Psoas muscle (tissue), 8 donors: ENCODE data around the gene TSC1. TPM values are rescaled to one million over a fixed set of nuclear protein-coding genes. Genes with fewer than 3 reads are reported as not detected.

Experiments
- ATAC-seq, 4 donors: fragments of 200-7000 bp; cut with Tn5 transposase; one replicate each; pipeline ENCODE4 v1.9.1; 2020; ENCODE audit warnings: moderate library complexity in 3 of 4, mild to moderate bottlenecking in 2 of 4
- DNase-seq, 2 donors: peaks; one replicate each; pipeline ENCODE4 v3.0.0-alpha.2; 2020
- H3K27ac ChIP-seq: fragments of 200-600 bp; one replicate; pipeline ENCODE4 v1.8.0; 2022
- H3K27me3 ChIP-seq, 3 donors: fragments of 200-600 bp in 1 of 3; one replicate each; pipeline versions ENCODE4 v1.6.1 to v1.8.0; 2013 to 2022; ENCODE audit warnings: low read length in 2 of 3, mild to moderate bottlenecking in 2 of 3, moderate library complexity in 1 of 3; ENCODE audit not compliant: insufficient read depth in 3 of 3
- H3K36me3 ChIP-seq, 2 donors: fragments of 200-600 bp in 1 of 2; one replicate each; pipeline versions ENCODE4 v1.6.1 to v1.8.0; 2013 to 2022; ENCODE audit warnings: low read depth in 1 of 2, mild to moderate bottlenecking in 1 of 2, moderate library complexity in 1 of 2; ENCODE audit not compliant: insufficient read depth in 1 of 2
- H3K4me1 ChIP-seq: fragments of 200-600 bp; one replicate; pipeline ENCODE4 v1.8.0; 2022
- H3K4me3 ChIP-seq: fragments of 200-600 bp; one replicate; pipeline ENCODE4 v1.8.0; 2022; ENCODE audit warnings: mild to moderate bottlenecking
- H3K9me3 ChIP-seq: fragments of 200-600 bp; one replicate; pipeline ENCODE4 v1.8.0; 2022
- whole genome bisulfite sequencing, 3 donors: extraction: QIAGEN DNeasy Blood & Tissue Kit; methylation state at CpG; one replicate each; pipeline versions ENCODE4 v1.1.6 to v1.1.7; 2013; 5-methylcytosine and 5-hydroxymethylcytosine counted together
- intact Hi-C, 2 donors: fragments of 100-400 bp; cut with DNase I; formaldehyde crosslinking; loops; one replicate each; pipeline versions ENCODE4 v1.11.0 to v1.14.2; 2022
- polyA plus RNA-seq, 3 donors: library from polyadenylated mRNA; stranded (reverse); fragments of 200-250 nt; gene quantifications; one replicate each; pipeline ENCODE4 v1.2.3, GENCODE V29; 2013
- total RNA-seq, 4 donors: library from RNA; stranded (reverse); fragmentation: NEBNext Ultra II Directional in 2 of 4; extraction: Animal tissue kit (Norgen Biotek cat#: 25700) in 2 of 4; gene quantifications; one replicate each; pipeline versions ENCODE4 v1.2.1 to v1.2.4, GENCODE V29; 2021 to 2023
- TF ChIP-seq, protein P1 (sequence below): fragments of 200-600 bp; IDR thresholded peaks from one replicate; pipeline ENCODE4 v1.8.0; 2022; ENCODE audit warnings: antibody characterized with exemption
- donor health status: healthy with polysubstance abuse.
- donor health status: DM: no; HTN: no; CAD: no; lungs with moderate emphysema.
- donor health status: Bipolar disorder and iron deficiency.
- donor health status: healthy.
- donor health status: DM: yes; HTN: yes; CAD: no.
- donor health status: DM: no; HTN: no; CAD: no.
- donor health status: DM: no; HTN: no; CAD: no.
- donor health status: DM: yes; HTN: yes; CAD: no.

Gene TSC1
- total and polyA plus RNA-seq, 7 donors: 13.1 to 38.4 (median 26.8) TPM

DNA sequence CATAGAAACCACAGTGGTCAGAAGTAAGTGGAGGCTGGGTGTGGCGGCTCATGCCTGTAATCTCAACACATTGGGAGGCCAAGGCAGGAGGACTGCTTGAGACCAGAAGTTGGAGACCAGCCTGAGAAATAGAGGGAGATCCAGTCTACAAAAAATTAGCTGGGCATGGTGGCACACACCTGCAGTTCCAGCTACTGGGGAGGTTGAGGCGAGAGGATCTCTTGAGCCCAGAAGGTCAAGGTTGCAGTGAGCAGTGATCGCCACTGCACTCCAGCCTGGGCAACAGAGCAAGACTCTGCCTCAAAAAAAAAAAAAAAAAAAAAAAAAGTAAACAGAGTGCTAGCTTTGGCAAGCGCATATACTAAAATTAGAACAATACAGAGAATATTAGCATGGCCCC is 90.9 kb downstream of the TSC1 start:
- TF ChIP-seq, protein P1, sequence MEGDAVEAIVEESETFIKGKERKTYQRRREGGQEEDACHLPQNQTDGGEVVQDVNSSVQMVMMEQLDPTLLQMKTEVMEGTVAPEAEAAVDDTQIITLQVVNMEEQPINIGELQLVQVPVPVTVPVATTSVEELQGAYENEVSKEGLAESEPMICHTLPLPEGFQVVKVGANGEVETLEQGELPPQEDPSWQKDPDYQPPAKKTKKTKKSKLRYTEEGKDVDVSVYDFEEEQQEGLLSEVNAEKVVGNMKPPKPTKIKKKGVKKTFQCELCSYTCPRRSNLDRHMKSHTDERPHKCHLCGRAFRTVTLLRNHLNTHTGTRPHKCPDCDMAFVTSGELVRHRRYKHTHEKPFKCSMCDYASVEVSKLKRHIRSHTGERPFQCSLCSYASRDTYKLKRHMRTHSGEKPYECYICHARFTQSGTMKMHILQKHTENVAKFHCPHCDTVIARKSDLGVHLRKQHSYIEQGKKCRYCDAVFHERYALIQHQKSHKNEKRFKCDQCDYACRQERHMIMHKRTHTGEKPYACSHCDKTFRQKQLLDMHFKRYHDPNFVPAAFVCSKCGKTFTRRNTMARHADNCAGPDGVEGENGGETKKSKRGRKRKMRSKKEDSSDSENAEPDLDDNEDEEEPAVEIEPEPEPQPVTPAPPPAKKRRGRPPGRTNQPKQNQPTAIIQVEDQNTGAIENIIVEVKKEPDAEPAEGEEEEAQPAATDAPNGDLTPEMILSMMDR: no peak
- H3K27me3 ChIP-seq: peaks cover 0 to 18% (median 0%) of the 10 kb centered on the region in 3 donors
- no peak overlapping the region for H3K27ac ChIP-seq
- H3K36me3 ChIP-seq: no peaks in the 10 kb centered on the region
- no peak overlapping the region for H3K4me3 ChIP-seq
- H3K9me3 ChIP-seq: no peaks in the 10 kb centered on the region
- intact Hi-C loops: no loop called here
- 95 to 97% (median 96%) methylated on average over 4 of the region's 4 CpGs for WGBS, 3 donors
- ATAC-seq: no peak
- no peaks in the 10 kb centered on the region for H3K4me1 ChIP-seq
- no peak for DNase-seq

DNA sequence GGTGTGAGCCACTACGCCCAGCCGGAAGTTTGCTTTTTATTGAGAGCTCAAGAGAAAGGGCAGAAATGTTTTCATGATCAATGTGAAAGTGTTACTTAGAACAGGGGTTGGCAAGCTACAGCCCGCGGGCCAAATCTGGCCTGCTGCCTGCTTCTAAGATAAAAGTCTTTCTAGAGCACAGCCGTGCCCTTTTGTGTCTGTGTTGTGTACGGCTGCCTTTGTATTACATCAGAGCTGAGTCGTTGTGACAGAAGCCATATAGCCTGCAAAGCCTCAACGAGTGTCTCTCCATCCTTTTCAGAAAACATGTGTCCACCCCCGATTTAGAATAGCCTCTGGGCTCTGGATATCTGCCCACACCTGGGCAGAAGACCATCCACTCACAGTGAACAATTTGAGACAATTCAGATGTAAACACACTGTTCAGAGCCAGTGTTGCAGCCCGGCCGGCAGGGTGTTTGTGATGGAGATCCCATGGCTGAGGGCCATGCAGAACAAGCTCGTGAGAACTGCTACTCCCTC is 95.2 kb downstream of the TSC1 start:
- DNase-seq: no peak
- no peaks in the 10 kb centered on the region for H3K9me3 ChIP-seq
- no peaks in the 10 kb centered on the region for H3K4me1 ChIP-seq
- H3K27me3 ChIP-seq: peaks cover 0 to 10% (median 0%) of the 10 kb centered on the region in 3 donors
- ATAC-seq: no peak
- 54 to 63% (median 58%) methylated on average over 12 of the region's 12 CpGs for WGBS, 3 donors
- H3K27ac ChIP-seq: no peak overlapping the region
- H3K4me3 ChIP-seq: no peak overlapping the region
- intact Hi-C loops: no loop called here
- TF ChIP-seq, protein P1: no peak
- H3K36me3 ChIP-seq: no peaks in the 10 kb centered on the region

DNA sequence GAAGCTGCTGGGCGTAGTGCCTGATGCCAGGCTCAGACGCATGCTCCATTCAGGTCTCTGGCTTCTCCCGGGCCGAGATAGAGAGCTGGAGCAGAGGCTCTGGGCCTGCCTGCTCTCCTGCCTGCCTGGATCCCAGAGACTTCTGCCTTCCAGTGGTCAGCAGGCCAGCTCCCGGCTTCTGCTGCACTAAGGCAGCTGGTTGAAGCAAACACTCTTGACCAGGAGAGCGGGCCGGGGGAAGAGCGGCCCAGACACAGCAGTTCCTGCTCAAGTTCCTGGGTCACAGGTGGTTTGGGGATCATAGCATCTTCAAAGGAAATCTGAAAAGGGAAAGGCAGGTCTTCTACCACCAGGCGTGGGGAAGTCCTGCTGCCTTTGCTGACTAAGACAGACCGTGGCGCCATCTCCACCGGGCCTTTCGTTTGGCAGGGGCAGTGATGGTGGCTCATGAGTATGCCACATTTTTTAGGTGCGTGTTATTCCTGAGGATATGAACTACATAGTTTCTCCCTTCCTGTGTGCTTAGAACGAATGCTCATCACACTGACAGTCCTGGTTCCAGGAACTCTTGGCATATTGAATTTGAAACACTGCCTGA is 97.4 kb downstream of the TSC1 start:
- Histone ChIP-seq H3K9me3 (no peaks in the 10 kb centered on the region), H3K27ac (no peak overlapping the region), H3K4me3 (no peak overlapping the region), H3K27me3 (peaks cover 0 to 10% (median 0%) of the 10 kb centered on the region in 3 donors), H3K4me1 (no peaks in the 10 kb centered on the region), H3K36me3 (no peaks in the 10 kb centered on the region)
- DNase-seq: peak in 1 of 2 donors; percentile 33
- no peak for ATAC-seq
- WGBS, 3 donors: 82 to 88% (median 84%) methylated on average over 15 of the region's 15 CpGs
- intact Hi-C loops: no loop called here
- TF ChIP-seq, protein P1: no peak

DNA sequence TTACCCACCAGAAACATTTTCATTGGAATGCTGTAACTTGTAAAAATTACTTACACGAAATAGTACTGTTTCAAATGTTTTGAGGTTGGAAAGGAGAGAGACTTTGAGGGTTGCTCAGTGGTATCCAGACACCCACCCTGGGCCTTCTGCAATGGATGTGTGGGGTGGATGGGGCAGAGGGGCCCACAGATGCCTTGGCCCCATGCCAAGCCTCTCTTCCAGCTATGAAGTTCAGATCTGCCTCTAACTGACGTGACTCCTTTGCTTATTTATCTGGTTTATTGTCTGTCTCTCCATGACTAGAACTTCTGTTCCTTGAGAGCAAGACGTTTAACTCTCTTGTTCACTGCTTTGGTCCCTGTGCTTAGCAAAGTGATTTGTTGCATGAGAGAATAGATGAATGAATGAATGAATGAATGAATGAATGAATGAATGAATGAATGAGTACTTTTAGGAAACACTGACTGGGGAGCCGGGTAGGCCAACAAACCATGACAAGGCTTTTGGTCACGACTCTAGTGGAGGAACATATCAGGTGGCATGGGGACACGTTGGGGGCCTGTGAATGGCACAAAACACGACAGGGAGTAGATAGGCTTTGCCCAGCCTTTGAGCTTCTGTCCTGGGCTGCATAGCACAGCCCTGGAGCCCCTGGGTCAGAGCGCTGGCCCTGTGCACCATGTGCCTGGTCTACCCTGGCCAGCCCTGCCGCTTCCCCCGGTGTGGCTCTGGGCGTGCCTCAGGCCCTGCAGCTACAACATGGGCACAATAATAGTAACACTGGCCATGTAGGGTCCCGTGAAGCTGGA is 98.1 kb downstream of the TSC1 start:
- Histone ChIP-seq H3K27ac (no peak overlapping the region), H3K36me3 (no peaks in the 10 kb centered on the region), H3K27me3 (peaks cover 0 to 9% (median 0%) of the 10 kb centered on the region in 3 donors), H3K9me3 (no peaks in the 10 kb centered on the region), H3K4me3 (no peak overlapping the region), H3K4me1 (no peaks in the 10 kb centered on the region)
- peak in 1 of 2 donors; percentile 36 for DNase-seq
- no peak for ATAC-seq
- TF ChIP-seq, protein P1: no peak
- WGBS, 3 donors: 79 to 87% (median 84%) methylated on average over 12 of the region's 12 CpGs
- intact Hi-C loops: no loop called here
